Transverse colon (tissue), 4 donors: ENCODE results near the gene PON3.
A peak's percentile ranks its signal among the peaks of the same experiment; 100 is the strongest.

ENCODE experiments used
- CTCF ChIP-seq, 5 experiments: fragments of 200-600 bp in 3 of 5; fragments of 450-650 bp in 2 of 5; sonication (generic) in 3 of 5; IDR thresholded peaks; 1 replicate in 2 of 5; 2 replicates in 3 of 5; pipeline ENCODE4 v1.5.1; 2016 to 2017; ENCODE audit warnings: antibody characterized with exemption in 5 of 5, inconsistent platforms in 3 of 5, mild to moderate bottlenecking in 2 of 5, moderate library complexity in 1 of 5
- EP300 ChIP-seq: sonication (generic); formaldehyde crosslinking; IDR thresholded peaks from one replicate; pipeline ENCODE4 v1.6.1; 2017; ENCODE audit warnings: antibody characterized with exemption, low read depth
- POLR2A ChIP-seq: fragments of 450-650 bp; IDR thresholded peaks from one replicate; pipeline ENCODE4 v1.6.1; 2016; ENCODE audit warnings: antibody characterized with exemption, mild to moderate bottlenecking, moderate library complexity
- POLR2AphosphoS5 ChIP-seq, 3 donors: sonication (generic); formaldehyde crosslinking; IDR thresholded peaks; one replicate each; pipeline ENCODE4 v1.6.1; 2016; ENCODE audit warnings: antibody characterized with exemption in 3 of 3

- TF ChIP-seq POLR2A (peak; percentile 69), POLR2AphosphoS5 (IDR thresholded peaks at IDR 0.05) (peak; percentile 34 to 84 (median 62)), CTCF (IDR thresholded peaks at IDR 0.05) (peak in 1 of 5 experiments; percentile 8), EP300 (peak; percentile 2)
Measured at GRCh38 chr7:95434557-95435421, 38.6 kb upstream of the PON3 start, which contains the start of gene PON2.
